Body of pancreas (tissue), 4 donors: ENCODE measurements around the gene IL1R2.

Source experiments
- CTCF ChIP-seq, 7 experiments: fragments of 450-650 bp in 4 of 7; fragments of 200-600 bp in 3 of 7; sonication (generic) in 3 of 7; IDR thresholded peaks; one replicate each; pipeline ENCODE4 v1.5.1; 2016 to 2019; ENCODE audit warnings: antibody characterized with exemption in 7 of 7
- POLR2A ChIP-seq, 3 donors: fragments of 450-650 bp; IDR thresholded peaks; one replicate each; pipeline ENCODE4 v1.6.1; 2016; ENCODE audit warnings: antibody characterized with exemption in 3 of 3, mild to moderate bottlenecking in 2 of 3

GRCh38 chr2:101989740-101990460 is 1.9 kb upstream of the IL1R2 start:
- TF ChIP-seq CTCF (IDR thresholded peaks at IDR 0.05) (no peak), POLR2A (IDR thresholded peaks at IDR 0.05) (no peak)
